IPS DF 19.7 (cell line): ENCODE measurements around the gene PTCD3.

ENCODE experiments used
- DNase-seq: peaks from one replicate; pipeline ENCODE4 v3.0.0-alpha.2; 2013; ENCODE audit warnings: low read depth, low spot score

PTCD3 gene

DNA sequence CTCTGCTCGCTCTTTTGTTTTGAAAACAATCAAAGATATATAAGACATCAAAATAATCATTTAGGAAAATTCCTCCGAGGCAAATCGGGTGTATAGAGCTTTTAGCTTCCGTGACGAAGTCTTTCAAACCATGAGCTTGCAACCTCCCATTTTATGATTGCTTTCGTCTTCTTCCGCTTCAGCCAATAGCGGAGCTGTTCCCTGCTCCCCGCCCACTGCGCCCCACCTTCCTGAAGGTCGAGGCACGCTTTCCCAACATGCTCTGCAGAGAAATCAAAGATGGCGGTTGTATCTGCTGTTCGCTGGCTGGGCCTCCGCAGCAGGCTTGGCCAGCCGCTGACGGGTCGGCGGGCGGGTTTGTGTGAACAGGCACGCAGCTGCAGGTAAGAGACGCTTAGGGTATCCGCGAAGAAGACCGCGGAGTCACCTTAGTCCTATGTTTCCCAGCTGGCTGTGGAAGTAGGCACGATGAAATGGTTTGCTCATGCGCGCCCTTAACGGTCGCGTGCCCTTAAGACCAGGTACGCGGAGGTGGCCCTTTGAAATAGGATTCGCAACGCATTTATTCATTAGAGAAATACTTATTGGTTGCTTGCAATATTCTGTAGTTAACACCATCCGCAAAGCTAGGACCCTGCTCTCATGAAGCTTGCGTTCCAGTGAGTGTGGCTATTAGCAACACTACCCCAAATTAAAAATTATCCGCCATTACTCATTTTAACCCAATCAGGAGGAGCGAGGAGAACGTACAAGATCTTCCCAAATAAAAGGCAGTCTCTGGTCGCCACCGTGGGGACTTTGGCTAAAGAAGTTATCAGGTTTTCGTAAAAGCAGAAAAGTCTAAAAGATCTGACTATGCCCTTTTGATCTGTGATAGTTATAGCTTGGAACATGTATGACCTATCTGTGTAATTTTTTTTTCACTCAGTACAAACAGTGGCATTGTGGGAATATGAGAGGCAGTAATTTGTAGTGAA is at the start of gene PTCD3:
Gene PTCD3 (plus strand): TSS at position 267 of the 977 bp plus-strand sequence. CDS start 13 bp downstream, at position 280.
- DNase-seq, result peak; percentile 78

DNA sequence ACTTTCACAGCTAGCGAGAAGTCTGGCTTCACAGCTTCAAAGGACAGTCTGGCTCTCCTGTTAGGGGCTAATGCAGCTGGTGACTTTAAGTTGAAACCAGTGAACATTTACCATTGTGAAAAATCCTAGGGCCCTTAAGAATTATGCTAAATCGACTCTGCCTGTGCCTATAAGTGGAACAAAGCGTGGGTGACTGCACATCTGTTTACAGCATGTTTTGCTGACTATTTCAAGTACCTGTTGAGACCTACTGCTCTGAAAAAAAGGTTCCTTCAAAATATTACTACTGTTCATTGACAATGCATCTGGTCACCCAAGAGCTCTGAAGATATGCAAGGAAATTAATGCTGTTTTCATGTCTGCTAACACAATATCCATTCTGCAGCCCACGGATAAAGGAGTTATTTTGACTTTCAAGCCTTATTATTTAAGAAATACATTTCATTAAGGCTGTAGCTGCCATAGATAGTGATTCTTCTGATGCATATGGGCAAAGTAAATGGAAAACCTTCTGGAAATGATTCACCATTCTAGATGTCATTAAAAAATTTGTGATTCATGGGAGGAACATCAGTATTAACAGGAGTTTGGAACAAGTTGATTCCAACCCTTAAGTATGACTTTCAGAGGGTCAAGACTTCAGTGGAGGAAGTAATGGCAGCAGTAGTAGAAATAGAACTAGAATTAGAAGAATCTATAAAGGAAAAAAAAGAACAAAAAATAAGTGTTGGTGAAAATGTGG is 49.3 kb upstream of the PTCD3 start:
- no peak for DNase-seq

DNA sequence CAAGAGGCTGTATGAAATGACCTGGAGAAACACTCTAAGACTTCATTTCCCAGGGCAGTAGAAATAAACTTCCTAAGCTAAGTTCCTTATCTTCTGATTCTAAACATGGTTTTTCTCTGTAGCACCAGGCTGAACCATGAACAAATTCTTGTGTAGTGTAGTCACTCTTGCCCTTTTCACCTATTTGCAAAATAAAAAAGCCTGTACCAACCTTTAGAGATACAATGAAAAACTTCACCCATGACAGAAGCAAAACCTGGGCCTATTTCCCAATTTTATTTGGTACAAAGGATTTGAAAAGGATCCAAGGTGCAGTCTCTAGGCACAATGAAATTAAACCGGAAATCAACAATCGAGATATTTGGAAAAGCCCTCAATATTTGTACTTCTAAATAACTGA is 44.0 kb upstream of the PTCD3 start:
- DNase-seq, result no peak

DNA sequence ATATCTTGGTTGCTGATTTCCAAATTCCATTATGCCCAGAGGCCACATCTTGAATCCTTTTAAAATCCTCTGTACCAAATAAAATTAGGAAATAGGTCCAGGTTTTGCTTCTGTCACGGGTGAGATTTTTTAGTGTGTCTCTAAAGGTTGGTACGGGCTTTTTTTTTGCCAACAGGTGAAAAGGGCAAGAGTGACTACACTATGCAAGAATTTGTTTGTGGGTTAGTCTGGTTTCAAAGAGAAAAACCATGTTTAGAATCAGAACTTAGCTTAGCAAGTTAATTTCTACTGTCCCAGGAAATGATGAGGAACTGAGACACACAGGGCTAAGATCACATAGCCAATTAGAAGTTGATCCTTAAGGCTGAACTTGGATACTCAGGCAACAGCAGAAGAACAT is 42.0 kb upstream of the PTCD3 start:
- DNase-seq, result no peak

DNA sequence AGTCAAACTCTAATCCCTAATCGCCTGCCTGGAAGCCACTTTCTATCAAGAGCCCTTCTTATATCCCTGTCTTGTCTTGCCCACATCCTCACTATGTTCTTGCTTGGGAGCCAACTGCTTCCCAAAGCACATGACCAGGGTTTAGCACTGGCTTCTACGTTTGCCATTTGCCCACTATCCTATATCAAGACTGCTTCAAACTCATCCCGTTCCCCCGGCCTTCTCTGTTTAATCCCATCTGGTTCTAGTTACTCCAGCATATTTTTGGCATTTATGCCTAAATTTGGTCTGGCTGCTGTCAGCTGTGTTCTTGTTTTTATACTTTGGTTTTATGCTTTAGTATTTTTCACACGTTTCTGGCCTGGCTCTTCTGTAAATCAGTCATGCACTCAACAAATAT is 40.5 kb upstream of the PTCD3 start:
- DNase-seq, result no peak

DNA sequence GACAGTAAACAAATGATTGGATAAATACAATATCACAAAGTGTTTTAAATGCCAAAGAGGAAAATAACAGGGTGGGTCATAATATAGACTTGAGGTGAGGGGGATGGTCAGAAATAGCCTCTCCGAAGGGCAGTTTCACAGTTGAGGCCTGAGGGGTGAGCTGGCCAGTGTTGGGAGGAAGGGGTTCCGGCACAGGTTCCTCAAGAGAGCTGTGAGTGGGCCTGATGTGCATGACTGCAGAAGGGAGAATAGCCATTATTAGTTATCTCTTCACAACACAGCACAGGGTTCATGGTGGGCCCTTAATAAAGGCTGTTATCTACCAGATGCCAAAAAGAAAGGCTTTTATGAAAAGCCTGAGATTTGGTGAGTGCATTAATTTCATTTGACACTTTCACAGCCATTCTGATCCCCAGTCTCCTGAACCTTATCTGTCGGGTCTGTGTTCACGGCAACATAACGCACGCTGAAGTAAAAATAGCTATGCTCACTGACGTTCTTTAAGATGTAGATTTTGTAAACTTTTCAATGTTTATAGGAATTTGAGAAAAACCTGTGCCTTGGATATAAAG is 39.9 kb upstream of the PTCD3 start:
- no peak for DNase-seq

DNA sequence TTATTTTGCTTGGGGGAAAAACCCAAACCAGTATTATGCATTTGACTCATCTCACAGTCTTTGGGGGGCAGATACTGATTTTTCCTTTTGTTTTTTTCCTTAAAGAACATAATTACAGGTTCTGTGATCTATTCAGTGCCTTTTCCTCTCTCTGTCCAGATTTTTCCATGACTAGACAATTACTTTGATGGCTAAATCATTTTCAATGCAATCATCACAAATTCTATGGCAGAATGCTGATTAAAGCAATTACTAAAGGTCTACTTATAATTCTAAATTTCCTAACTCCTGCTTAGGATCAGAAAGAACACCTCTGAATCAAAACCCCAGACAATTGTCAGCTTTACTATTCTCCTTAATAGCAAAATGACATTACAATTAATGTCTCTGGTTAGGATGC is 39.1 kb upstream of the PTCD3 start:
- no peak for DNase-seq

DNA sequence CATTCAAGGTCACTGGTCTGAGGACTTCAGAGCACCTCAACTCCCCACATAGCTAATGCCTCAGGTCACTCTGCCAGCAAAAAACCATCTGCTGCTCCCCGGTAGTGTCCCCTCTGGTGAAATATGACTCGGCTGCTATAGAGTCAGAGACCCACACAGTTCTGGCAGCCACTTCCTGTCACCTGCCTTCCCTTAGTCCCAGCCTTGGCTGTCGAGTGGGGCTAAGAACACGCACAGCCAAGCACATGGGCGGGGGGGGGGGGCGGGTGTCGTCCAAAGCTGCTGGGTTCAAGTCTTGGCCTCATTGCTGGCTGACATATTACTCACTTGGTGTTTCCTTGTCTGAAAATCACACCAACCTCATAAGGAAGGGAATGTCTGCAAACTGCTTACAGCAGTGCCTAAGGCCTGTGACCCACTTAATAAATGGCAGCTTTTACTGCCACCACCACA is 37.9 kb upstream of the PTCD3 start:
- DNase-seq, result no peak

DNA sequence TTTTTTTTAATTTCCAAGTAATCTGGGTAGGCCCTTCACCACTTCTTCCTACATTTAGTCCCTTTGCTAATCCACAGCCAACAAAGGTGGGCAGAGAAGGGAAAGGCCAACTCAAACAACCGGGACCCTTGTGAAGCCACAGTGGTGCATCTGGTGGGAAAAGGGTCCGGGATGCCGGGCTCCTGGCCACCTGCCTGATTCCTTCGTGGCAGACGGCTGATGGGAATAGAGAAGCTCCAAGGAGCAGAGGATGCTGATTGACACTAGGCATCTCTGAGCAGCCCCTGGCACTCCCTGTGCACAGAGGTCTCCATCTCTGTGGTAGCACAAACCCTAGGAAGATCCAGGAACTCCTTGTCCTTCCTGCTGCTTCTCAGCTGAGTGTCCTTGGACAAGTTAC is 37.4 kb upstream of the PTCD3 start:
- no peak for DNase-seq

DNA sequence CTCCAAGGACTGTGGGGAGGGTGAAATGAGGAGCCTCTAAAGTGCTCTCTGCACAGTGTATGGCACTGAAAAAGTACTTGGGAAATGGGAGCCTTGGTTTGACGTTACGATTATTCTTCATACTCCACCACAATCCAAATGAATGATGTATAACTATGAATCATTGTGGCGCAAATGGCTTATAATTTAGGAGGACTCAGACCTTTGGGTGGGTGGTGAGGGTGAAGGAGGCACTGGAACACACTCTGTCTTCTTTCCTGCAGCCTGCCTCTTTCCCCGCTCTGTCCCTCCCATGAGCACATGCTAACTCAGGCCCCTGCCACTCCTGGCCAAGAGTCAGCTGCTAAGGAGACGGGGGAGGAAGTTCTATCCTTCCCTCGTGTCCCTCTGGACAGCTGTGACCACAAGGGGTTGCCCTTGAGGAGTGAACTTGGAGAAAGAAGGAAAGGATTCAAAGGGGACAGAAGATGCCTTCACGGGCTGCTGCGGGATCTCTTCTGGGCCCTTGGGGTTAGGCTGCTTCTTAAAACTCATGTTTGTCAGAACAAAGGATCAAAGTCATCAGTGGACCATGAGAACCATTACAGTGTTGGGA is 36.8 kb upstream of the PTCD3 start:
- DNase-seq, result no peak

DNA sequence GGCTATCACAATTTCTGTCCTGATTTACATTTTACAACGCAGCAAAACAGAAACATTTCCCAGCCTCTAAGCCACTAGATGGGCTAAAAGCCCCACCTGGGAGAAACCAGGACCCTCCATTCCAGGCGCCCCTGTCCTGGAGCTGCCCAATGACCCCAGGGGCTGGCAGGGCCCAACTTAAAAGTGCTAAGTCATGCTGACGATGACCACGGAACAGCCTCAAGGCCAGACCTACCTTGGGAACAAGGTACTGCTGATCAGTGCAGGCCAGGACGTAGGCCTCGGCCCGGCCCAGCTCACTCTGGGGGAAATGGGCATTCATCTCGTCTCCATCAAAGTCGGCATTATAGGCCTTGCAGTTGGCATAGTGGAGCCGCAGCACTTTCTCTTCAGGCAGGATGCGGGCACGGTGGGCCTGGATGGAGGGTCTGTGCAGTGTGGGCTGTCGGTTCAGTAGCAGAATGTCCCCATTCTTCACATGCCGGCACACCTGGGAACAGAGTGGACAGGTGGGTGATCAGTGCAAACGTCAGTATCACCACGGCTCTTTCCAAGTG is 36.2 kb upstream of the PTCD3 start:
- DNase-seq, result no peak

DNA sequence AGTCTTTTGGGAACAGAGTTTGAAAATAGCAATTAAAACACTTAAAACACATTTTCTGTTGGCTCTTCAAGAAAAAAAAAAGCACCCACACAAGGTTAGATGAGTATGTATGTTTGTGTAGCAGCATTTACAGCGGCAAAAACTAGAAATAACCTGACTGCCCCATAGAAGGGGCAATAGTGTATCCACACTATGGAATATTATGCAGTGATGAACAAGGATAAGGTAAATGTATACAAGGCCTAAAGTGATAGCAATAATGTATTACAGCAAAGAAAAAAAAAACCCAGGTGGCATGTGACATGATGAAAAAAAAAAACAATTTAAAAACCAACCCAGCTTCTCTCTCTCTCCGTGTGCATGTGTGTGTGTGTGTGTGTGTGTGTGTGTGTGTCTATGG is 35.2 kb upstream of the PTCD3 start:
- no peak for DNase-seq

DNA sequence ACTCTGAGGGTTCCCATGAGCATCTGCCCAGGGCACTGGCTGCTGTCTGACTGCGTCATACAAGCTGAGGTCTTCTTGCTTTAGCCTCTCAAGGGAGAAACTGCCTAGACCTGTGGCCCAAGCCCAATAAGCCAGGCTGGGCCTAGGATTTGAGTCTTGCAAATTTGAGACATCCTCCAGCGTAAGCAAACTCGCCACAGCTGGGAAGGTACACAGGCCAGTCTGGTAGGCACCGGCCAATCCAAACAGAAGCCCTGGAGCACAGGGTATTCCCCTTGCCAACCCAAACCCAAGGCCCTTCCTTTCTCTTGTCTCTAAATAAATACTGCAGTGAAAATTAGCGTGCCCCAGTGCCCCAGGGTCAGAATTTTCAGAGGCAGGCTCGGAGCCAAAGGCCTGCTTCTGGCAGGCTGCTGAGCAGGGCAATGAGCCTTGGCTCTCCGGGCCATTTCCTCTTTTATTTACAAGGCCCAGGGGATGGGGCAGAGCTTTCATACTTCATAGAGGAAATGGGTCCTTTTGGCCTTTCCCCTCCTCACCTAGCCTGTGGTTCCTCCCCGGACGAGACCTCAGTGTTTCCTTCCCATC is 33.7 kb upstream of the PTCD3 start:
- DNase-seq, result no peak

DNA sequence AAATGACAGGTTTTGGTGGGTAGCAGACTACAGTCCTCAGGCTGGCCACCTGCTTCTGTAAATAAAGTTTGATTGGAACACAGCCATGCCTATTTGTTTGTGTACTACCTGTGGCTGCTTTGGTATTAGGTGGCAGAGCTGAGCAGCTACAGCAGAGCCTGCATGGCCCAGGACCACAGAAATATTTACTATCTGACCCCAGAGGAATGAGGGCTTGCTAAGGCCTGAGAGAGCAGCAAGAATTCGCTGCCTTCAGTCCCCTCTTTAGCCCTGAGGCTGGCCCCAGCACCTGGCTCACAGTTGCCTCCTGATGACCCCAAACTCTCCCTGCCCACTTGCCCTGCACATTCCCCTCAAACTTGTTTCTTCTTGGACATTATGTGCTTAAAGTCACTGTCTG is 32.8 kb upstream of the PTCD3 start:
- DNase-seq, result no peak

DNA sequence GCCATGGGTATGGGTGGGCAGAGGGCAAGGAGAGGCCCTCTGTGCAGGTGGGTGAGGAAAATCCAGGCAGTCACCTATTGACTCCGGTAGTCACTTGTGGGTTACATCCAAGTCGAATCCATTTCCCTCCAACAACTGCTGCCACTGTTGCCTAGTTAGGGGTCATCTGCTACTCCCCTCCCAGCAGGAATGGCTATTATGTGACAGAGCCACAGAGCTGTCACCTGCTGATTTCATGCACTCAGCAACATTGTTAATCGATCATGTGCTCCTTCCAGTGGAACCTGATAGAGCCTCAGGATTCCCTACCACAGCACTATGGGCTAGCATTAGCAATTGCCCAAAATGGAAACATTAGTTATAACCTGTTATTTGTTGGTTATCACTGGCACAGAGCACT is 31.8 kb upstream of the PTCD3 start:
- no peak for DNase-seq

DNA sequence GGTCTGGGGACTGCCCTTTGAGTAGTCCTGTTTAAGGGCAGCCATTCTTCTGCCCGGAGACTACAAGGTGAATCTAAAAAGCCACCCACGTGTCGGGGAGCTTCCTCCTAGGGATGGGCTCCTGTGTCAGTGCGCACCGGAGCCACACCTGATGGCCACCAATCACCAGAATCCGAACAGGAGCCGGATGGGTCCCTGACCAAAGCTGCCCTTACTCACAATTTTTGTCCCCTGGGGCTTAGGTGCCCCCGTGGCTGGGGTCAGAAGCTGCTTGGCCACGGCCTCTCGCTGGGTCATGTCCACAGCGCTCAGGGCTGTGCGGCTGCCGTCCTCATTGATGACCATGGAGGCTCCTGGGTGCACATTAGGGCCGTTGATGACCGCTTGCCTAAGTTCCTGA is 31.2 kb upstream of the PTCD3 start:
- no peak for DNase-seq

DNA sequence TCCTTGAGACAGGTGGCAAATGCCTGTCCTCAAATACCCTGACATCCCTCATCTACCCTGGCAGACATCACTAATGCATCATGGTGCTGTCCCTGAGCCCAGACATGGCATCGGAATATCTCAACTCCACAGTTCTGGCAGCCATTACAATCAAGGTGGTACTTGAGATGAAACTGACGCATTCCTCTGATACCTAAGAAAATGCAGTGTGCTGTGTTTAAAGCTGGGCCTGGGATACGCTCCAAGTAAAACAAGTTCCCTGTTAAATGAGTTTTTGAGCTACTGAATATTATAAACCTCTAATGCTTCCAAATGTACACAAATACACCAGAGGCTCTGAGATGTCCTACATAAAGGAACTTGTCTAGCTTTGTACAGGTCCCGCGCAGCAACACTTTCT is 30.1 kb upstream of the PTCD3 start:
- no peak for DNase-seq

DNA sequence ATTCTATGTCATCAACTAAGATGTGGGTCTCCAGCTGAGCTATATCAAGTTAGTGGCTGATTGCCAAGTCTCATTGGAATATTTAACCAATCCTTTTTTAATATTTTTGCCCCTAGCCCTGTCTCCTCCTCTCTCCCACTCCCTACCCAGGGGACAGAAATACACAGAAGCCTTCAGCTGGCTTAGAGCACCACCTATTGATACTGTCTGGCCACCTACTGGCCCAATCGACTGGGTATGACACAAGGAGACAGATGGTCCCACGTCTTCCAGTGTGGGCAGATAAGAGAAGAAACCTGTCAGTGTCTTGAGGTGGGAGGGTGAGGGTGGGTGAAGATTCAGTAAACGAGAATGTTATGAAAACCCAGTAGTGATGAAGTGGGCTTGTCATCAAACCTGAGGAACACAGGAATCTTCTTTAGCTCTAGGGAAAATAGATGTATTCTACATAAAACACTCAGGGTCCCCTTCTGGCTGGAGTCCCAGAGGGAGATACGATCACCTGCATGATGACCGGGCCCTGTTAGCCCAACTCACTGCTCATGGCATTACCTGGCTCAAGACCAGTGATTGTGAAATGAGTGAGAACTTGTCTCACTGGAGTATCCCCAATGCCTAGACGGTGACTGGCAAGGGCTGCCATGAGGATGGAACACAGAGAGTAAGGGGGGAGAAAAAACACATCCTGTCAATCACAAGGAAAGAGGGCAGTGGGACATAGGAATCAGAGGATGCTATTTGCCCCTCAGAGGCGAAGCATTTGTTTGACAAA is 27.1 kb upstream of the PTCD3 start:
- DNase-seq, result no peak

DNA sequence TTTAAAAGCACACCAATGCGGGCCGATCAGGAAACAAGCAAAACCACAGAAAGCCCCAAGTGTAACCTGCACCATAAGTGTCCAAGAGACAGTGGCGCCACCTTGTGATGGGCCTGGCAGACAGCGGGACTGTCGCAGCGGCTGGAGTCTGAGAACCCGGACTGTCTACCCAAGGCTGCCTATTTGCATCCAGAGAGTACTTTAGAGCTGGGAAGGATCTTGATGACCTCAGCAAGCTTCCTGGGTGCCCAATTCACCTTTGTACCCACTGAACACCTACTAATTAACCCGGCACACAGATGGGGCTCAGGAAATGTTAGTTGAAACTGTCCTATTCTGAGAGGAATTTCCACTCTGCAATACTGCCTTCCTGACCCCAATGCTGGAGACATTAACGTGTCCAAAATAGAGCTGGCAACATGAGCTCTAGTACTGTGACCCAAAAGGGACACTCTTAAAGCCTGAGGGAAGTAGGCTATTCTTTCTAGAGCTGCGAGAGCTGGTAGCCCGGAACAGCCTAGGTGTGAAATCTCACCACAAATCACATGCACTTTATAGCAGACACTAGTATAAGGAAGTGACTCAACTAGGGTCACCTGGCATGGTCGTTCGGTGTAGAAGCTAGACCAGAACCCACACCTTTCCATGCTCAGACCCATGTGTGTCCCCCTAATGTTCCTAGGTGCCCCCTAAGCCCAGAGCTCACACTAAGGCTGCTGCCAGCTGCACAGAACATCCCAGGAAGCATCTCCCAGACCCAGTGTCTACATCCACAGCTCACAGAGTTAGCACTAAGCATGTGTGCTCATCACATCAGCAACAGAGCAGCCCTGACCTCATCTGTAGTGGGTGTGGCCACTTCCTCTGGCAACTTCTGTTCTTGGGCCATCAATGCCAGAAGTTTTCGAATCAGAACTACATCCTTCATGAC is 25.8 kb upstream of the PTCD3 start:
- DNase-seq, result no peak
